CD14-positive monocyte (primary cell): ENCODE measurements around the gene SPATA2. TPM values are rescaled to one million over a fixed set of nuclear protein-coding genes. Genes with fewer than 3 reads are reported as not detected.
A peak's percentile ranks its signal among the peaks of the same experiment; 100 is the strongest.

ENCODE experiments used
- DNase-seq, 3 donors: peaks; one replicate each; pipeline ENCODE4 v3.0.0-alpha.2; 2011 to 2022
- H2AFZ ChIP-seq: 2 replicates; pipeline ENCODE4 v1.6.0; 2012; ENCODE audit warnings: mild to moderate bottlenecking, low read depth, low read length, inconsistent platforms; ENCODE audit not compliant: insufficient read depth, poor library complexity, severe bottlenecking
- H3K27ac ChIP-seq, 2 donors: 1 replicate in 1 of 2; 2 replicates in 1 of 2; pipeline ENCODE4 v1.5.1; 2012 to 2013; ENCODE audit warnings: low read length in 2 of 2, control low read depth in 1 of 2, inconsistent platforms in 1 of 2, low read depth in 1 of 2, mild to moderate bottlenecking in 1 of 2
- H3K27me3 ChIP-seq, 2 donors: one replicate each; pipeline versions ENCODE4 v1.6.0 to v1.6.1; 2011 to 2013; ENCODE audit warnings: low read length in 2 of 2; ENCODE audit not compliant: control insufficient read depth in 2 of 2, insufficient read depth in 2 of 2
- H3K36me3 ChIP-seq, 2 donors: replicated peaks in 1 of 2; 1 replicate in 1 of 2; 2 replicates in 1 of 2; pipeline versions ENCODE4 v1.5.1 to v1.6.1; 2012 to 2013; ENCODE audit warnings: low read length in 2 of 2, control low read depth in 1 of 2, inconsistent platforms in 1 of 2, mild to moderate bottlenecking in 1 of 2; ENCODE audit not compliant: insufficient read depth in 2 of 2, control insufficient read depth in 1 of 2
- H3K4me1 ChIP-seq, 2 donors: 1 replicate in 1 of 2; 2 replicates in 1 of 2; pipeline versions ENCODE4 v1.5.1 to v1.6.1; 2012 to 2013; ENCODE audit warnings: low read length in 2 of 2, control low read depth in 1 of 2, inconsistent platforms in 1 of 2, mild to moderate bottlenecking in 1 of 2, moderate library complexity in 1 of 2; ENCODE audit not compliant: insufficient read depth in 2 of 2, control insufficient read depth in 1 of 2
- H3K4me2 ChIP-seq: replicated peaks from 2 replicates; pipeline ENCODE3; 2012; ENCODE audit warnings: low read length, moderate library complexity, mild to moderate bottlenecking; ENCODE audit not compliant: poor library complexity, severe bottlenecking; ENCODE audit errors: extremely low read depth
- H3K4me3 ChIP-seq, 3 experiments: fragments of 200-600 bp in 1 of 3; sonication (generic) in 1 of 3; replicated peaks in 1 of 3; 1 replicate in 2 of 3; 2 replicates in 1 of 3; pipeline ENCODE4 v1.5.1; 2011 to 2013; ENCODE audit warnings: low read length in 3 of 3, mild to moderate bottlenecking in 3 of 3, control low read depth in 2 of 3, low read depth in 2 of 3, inconsistent platforms in 1 of 3, moderate library complexity in 1 of 3
- H3K79me2 ChIP-seq: 2 replicates; pipeline ENCODE4 v1.6.0; 2012; ENCODE audit warnings: mild to moderate bottlenecking, control low read depth, inconsistent platforms, low read length, moderate library complexity; ENCODE audit not compliant: insufficient read depth
- H3K9ac ChIP-seq: 2 replicates; pipeline ENCODE4 v1.6.0; 2017; ENCODE audit warnings: low read length, mild to moderate bottlenecking; ENCODE audit not compliant: insufficient read depth, poor library complexity, severe bottlenecking
- H3K9me3 ChIP-seq, 2 donors: replicated peaks in 1 of 2; 1 replicate in 1 of 2; 2 replicates in 1 of 2; pipeline versions ENCODE4 v1.5.1 to v1.6.1; 2012 to 2013; ENCODE audit warnings: low read length in 2 of 2, control low read depth in 1 of 2; ENCODE audit not compliant: control insufficient read depth in 1 of 2, insufficient read depth in 1 of 2
- H4K20me1 ChIP-seq: 2 replicates; pipeline ENCODE4 v1.6.0; 2012; ENCODE audit warnings: mild to moderate bottlenecking, low read length, control low read depth, moderate library complexity; ENCODE audit not compliant: insufficient read depth
- H3K27ac Mint-ChIP-seq, 7 donors: one replicate each; pipeline ENCODE4 v1.8.0; 2020; ENCODE audit warnings: mild to moderate bottlenecking in 7 of 7, mixed read lengths in 7 of 7, moderate library complexity in 6 of 7, inconsistent platforms in 2 of 7
- H3K27me3 Mint-ChIP-seq, 3 donors: one replicate each; pipeline ENCODE4 v1.8.0; 2021 to 2022; ENCODE audit warnings: low read depth in 3 of 3, mild to moderate bottlenecking in 3 of 3, mixed read lengths in 3 of 3, moderate library complexity in 3 of 3, inconsistent platforms in 1 of 3
- H3K36me3 Mint-ChIP-seq, 2 donors: one replicate each; pipeline ENCODE4 v1.8.0; 2020; ENCODE audit warnings: mixed read lengths in 2 of 2, inconsistent platforms in 1 of 2, mild to moderate bottlenecking in 1 of 2
- H3K4me1 Mint-ChIP-seq: one replicate; pipeline ENCODE4 v1.8.0; 2020; ENCODE audit warnings: mild to moderate bottlenecking, mixed read lengths
- H3K4me3 Mint-ChIP-seq, 2 donors: one replicate each; pipeline ENCODE4 v1.8.0; 2020; ENCODE audit warnings: mild to moderate bottlenecking in 2 of 2, mixed read lengths in 2 of 2, moderate library complexity in 1 of 2
- H3K9me3 Mint-ChIP-seq, 7 donors: one replicate each; pipeline ENCODE4 v1.8.0; 2020 to 2022; ENCODE audit warnings: mixed read lengths in 7 of 7, mild to moderate bottlenecking in 6 of 7, moderate library complexity in 6 of 7, inconsistent platforms in 2 of 7
- CTCF ChIP-seq: fragments of 200-600 bp; IDR thresholded peaks from one replicate; pipeline ENCODE4 v1.8.0; 2022; ENCODE audit warnings: antibody characterized with exemption, mild to moderate bottlenecking
- WGBS: methylation state at CpG from one replicate; pipeline ENCODE4 v1.1.5; 2013; ENCODE audit warnings: missing lambda C conversion rate; ENCODE audit not compliant: insufficient coverage; 5-methylcytosine and 5-hydroxymethylcytosine counted together
- intact Hi-C, 2 donors: fragments of 100-400 bp; cut with micrococcal nuclease; formaldehyde crosslinking; loops; one replicate each; pipeline versions ENCODE4 v1.15.0 to v1.15.1; 2023
- polyA plus RNA-seq, 3 donors: library from polyadenylated mRNA; depleted of rRNA in 1 of 3; unstranded in 2 of 3; stranded (reverse) in 1 of 3; fragments of 300-500 nt in 2 of 3; fragments of >200 nt in 1 of 3; fragmentation: Illumina TruSeq in 2 of 3; gene quantifications; 1 replicate in 2 of 3; 2 replicates in 1 of 3; pipeline ENCODE4 v1.2.3, GENCODE V29; 2012 to 2021

Gene SPATA2
- polyA plus RNA-seq, 3 donors = 1.9 to 13.3 (median 3.9) TPM

GRCh38 chr20:49941456-49941855 lies 26.1 kb upstream of the SPATA2 start:
- Histone ChIP-seq H3K9ac (no peak overlapping the region), H4K20me1 (peaks cover 97% of the 10 kb centered on the region), H3K27ac (no peak overlapping the region), H3K36me3 (peaks cover 51 to 74% of the 10 kb centered on the region in 2 donors), H3K79me2 (peaks cover 91% of the 10 kb centered on the region), H3K4me1 (peaks cover 24 to 30% of the 10 kb centered on the region in 2 donors), H2AFZ (no peak overlapping the region), H3K27me3 (no peaks in the 10 kb centered on the region), H3K4me2 (no peak overlapping the region), H3K9me3 (no peaks in the 10 kb centered on the region), H3K4me3 (no peak overlapping the region)
- Mint-ChIP-seq H3K4me1 (peaks cover 33% of the 10 kb centered on the region), H3K27me3 (peaks cover 0 to 2% (median 0%) of the 10 kb centered on the region in 3 donors), H3K4me3 (no peak overlapping the region), H3K36me3 (peaks cover 53 to 66% of the 10 kb centered on the region in 2 donors), H3K27ac (peak overlapping the region in 1 of 7 donors; percentile 31), H3K9me3 (no peaks in the 10 kb centered on the region)
- no peak for TF ChIP-seq CTCF
- intact Hi-C loops = no loop called here
- WGBS = 97% methylated on average over 13 of the region's 15 CpGs
- DNase-seq = no peak

- TF ChIP-seq CTCF = no peak
- Histone ChIP-seq H3K9me3 (no peaks in the 10 kb centered on the region), H4K20me1 (peaks cover 69% of the 10 kb centered on the region), H3K27me3 (no peaks in the 10 kb centered on the region), H2AFZ (no peak overlapping the region), H3K9ac (no peak overlapping the region), H3K4me3 (peak overlapping the region in 1 of 3 experiments; percentile 93), H3K36me3 (peaks cover 26 to 47% of the 10 kb centered on the region in 2 donors), H3K4me2 (peak overlapping the region; percentile 91), H3K79me2 (peaks cover 76% of the 10 kb centered on the region), H3K4me1 (peaks cover 45 to 51% of the 10 kb centered on the region in 2 donors), H3K27ac (peak overlapping the region in 1 of 2 donors; percentile 90)
- DNase-seq = no peak
- Mint-ChIP-seq H3K9me3 (peaks cover 0 to 5% (median 0%) of the 10 kb centered on the region in 7 donors), H3K36me3 (peaks cover 33 to 37% of the 10 kb centered on the region in 2 donors), H3K4me1 (peaks cover 51% of the 10 kb centered on the region), H3K4me3 (no peak overlapping the region), H3K27me3 (peaks cover 0 to 2% (median 0%) of the 10 kb centered on the region in 3 donors), H3K27ac (peak overlapping the region in 6 of 7 donors; percentile 46 to 95 (median 55))
- intact Hi-C loops = no loop called here
- 95% methylated on average over 12 of the region's 12 CpGs for WGBS
Measured at GRCh38 chr20:49938173-49939163, 23.1 kb upstream of the SPATA2 start.
